ENCODE results near the gene GRPEL1.
"Not testable (repeated sequence)": the region's sequence is repeated elsewhere in the genome, so short reads cannot be mapped to it uniquely, and the experiment has no call there.

The GRPEL1 gene

DNA sequence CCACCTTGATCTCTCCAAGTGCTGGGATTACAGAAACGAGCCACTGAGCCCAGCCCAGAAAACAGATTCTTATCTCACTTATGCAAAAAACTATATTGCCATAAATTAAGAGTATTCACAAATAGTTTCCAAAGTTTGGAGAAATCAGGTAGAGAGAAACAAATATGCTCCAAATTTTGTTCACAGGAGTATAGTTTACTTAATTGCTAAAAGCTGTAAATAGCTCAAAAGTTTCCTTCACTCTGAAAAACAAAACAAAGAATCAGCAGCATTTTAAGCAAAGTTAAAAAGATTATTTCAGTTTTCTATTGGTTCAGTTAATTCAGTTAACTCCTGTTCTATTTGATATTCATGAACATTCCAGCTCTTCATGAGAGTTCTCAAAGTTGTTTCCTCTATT is 18.5 kb upstream of the GRPEL1 start:
- Histone ChIP-seq H3K9ac (ENCODE audit: low read length) (no peak overlapping the region), H3K36me3 (ENCODE audit: control insufficient read depth, insufficient read depth, low read length) (no peaks in the 10 kb centered on the region), H3K27ac (ENCODE audit: low read depth, low read length) (no peak overlapping the region), H3K4me3 (ENCODE audit: low read length) (no peak overlapping the region), H3K27me3 (ENCODE audit: control insufficient read depth, insufficient read depth, low read length) (no peaks in the 10 kb centered on the region), H3K4me1 (ENCODE audit: control insufficient read depth, insufficient read depth, low read length) (no peaks in the 10 kb centered on the region)

DNA sequence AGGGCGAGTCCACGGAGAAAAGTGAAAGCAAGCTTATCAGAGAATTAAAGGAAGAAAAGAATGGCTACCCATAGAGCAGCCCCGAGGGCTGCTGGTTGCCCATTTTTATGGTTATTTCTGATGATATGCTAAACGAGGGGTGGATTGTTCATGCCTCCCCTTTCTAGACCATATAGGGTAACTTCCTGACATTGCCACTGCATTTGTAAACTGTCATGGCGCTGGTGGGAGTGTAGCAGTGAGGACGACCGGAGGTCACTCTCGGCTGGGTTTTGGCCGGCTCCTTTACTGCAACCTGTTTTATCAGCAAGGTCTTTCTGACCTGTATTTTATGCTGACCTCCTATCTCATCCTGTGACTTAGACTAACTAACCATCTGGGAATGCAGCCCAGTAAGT is 16.7 kb upstream of the GRPEL1 start:
- H3K27ac ChIP-seq (ENCODE audit: low read depth, low read length); H3K4me1 ChIP-seq (ENCODE audit: control insufficient read depth, insufficient read depth, low read length); H3K4me3 ChIP-seq (ENCODE audit: low read length); H3K27me3 ChIP-seq (ENCODE audit: control insufficient read depth, insufficient read depth, low read length); H3K9ac ChIP-seq (ENCODE audit: low read length); H3K36me3 ChIP-seq (ENCODE audit: control insufficient read depth, insufficient read depth, low read length): not testable (repeated sequence)

DNA sequence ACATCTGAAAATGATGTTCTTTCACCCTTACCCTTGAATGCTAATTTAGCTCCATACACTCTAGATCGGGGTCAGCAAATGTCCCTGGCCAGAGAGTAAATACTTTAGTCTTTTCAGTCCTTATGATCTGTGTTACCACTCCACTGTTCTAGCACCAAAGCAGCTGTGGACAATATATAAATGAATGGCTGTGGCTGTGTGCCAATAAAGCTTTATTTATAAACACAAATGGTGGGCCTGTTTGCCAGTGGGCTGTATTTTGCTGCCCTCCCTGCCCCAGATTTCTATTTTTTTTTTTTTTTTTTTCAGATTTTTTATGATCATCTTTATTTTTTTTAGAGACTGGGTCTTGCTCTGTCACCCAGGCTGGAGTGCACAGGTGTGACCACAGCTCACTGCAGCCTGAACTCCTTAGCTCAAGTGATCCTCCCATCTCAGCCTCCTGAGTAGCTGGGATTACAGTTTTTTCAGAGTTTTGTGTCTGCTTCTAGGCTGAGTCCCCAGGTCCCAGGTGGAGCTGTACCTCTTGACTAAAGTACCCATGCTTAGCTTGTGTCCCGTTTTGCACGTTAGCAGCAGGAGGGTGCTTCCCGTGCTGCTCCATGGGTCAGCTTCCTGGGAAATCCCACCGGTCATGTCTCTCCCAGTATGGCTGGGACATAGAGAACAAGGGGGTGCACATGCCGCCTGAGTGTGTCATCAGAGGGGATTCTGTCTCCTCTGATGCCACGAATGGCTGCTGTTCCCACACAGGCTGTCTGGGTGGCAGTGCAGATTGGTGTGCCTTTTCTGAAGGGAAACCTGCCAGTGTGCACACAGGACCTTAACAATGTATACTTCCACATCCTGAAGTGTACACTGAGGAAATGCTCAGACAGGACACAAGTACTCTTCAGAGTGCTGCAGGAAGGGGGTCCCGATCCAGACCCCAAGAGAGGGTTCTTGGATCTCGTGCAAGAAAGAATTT is 16.0 kb upstream of the GRPEL1 start:
- no peak overlapping the region for H3K9ac ChIP-seq (ENCODE audit: low read length)

GRCh38 chr4:7079909-7080308 is 12.0 kb upstream of the GRPEL1 start:
- not testable (repeated sequence) for H3K4me1 ChIP-seq (ENCODE audit: control insufficient read depth, insufficient read depth, low read length); H3K9ac ChIP-seq (ENCODE audit: low read length); H3K36me3 ChIP-seq (ENCODE audit: control insufficient read depth, insufficient read depth, low read length); H3K27ac ChIP-seq (ENCODE audit: low read depth, low read length); H3K4me3 ChIP-seq (ENCODE audit: low read length); H3K27me3 ChIP-seq (ENCODE audit: control insufficient read depth, insufficient read depth, low read length)

More for the DNA sequence above, 16.0 kb upstream of the GRPEL1 start:
- Histone ChIP-seq H3K36me3 (ENCODE audit: control insufficient read depth, insufficient read depth, low read length) (no peaks in the 10 kb centered on the region), H3K4me1 (ENCODE audit: control insufficient read depth, insufficient read depth, low read length) (no peaks in the 10 kb centered on the region), H3K27ac (ENCODE audit: low read depth, low read length) (no peak overlapping the region), H3K27me3 (ENCODE audit: control insufficient read depth, insufficient read depth, low read length) (no peaks in the 10 kb centered on the region), H3K4me3 (ENCODE audit: low read length) (no peak overlapping the region)

DNA sequence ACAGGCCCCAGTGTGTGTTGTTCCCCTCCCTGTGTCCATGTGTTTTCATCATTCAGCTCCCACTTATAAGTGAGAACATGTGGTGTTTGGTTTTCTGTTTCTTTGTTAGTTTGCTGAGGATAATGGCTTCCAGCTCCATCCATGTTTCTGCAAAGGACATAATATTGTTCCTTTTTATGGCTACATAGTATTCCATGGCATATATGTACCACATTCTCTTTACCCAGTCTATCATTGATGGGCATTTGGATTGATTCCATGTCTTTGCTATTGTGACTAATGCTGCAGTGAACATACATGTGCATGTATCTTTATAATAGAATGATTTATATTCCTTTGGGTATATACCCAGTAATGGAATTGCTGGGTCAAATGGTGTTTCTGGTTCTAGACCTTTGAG is 11.6 kb upstream of the GRPEL1 start:
- H3K4me1 ChIP-seq (ENCODE audit: control insufficient read depth, insufficient read depth, low read length); H3K27ac ChIP-seq (ENCODE audit: low read depth, low read length); H3K9ac ChIP-seq (ENCODE audit: low read length); H3K27me3 ChIP-seq (ENCODE audit: control insufficient read depth, insufficient read depth, low read length); H3K36me3 ChIP-seq (ENCODE audit: control insufficient read depth, insufficient read depth, low read length); H3K4me3 ChIP-seq (ENCODE audit: low read length): not testable (repeated sequence)

DNA sequence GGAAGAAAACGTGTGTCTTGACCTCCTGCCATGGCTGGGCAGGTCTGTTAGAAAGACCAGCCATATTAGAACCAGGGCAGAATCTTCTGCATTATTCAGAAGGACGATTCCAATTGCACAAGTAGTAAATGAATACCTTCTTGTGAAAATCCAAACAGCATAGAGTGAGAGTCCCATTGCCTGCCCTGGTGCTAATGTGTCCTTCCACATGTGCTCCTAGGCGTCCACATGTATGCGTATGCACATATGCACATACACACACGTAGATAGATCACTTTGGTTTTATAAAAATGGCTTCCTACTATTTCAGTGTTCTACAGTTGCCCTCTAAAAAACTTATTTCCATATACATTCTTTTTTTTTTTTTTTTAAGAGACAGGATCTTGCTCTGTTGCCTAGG is 10.2 kb upstream of the GRPEL1 start:
- Histone ChIP-seq H3K27ac (ENCODE audit: low read depth, low read length) (no peak overlapping the region), H3K4me1 (ENCODE audit: control insufficient read depth, insufficient read depth, low read length) (no peaks in the 10 kb centered on the region), H3K27me3 (ENCODE audit: control insufficient read depth, insufficient read depth, low read length) (no peaks in the 10 kb centered on the region), H3K36me3 (ENCODE audit: control insufficient read depth, insufficient read depth, low read length) (no peaks in the 10 kb centered on the region), H3K9ac (ENCODE audit: low read length) (no peak overlapping the region), H3K4me3 (ENCODE audit: low read length) (no peak overlapping the region)

GRCh38 chr4:7077371-7077770 is 9.5 kb upstream of the GRPEL1 start:
- H3K27me3 ChIP-seq (ENCODE audit: control insufficient read depth, insufficient read depth, low read length), result no peaks in the 10 kb centered on the region
- no peak overlapping the region for H3K9ac ChIP-seq (ENCODE audit: low read length)
- H3K27ac ChIP-seq (ENCODE audit: low read depth, low read length), result no peak overlapping the region
- no peaks in the 10 kb centered on the region for H3K4me1 ChIP-seq (ENCODE audit: control insufficient read depth, insufficient read depth, low read length)
- no peak overlapping the region for H3K4me3 ChIP-seq (ENCODE audit: low read length)
- H3K36me3 ChIP-seq (ENCODE audit: control insufficient read depth, insufficient read depth, low read length), result no peaks in the 10 kb centered on the region

DNA sequence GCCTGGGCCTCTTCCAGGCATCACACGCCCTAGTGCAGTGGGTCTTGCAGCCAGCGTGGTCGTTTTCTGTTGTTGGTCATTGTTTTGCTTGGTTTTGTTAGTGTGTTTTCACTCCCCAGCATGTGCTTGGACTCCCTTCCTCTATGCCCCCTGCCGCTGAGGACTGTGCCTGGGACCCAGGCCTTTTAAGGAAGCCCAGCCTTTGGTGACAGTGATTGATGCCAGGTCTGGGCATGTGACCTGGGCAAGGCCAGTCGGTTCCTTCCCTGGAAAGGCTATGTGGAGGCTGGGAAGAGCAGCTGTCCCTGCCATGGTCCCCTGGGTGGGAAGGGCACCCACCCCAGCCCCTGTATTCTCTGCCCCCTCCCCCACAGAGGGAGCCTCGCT is 8.8 kb upstream of the GRPEL1 start:
- no peaks in the 10 kb centered on the region for H3K4me1 ChIP-seq (ENCODE audit: control insufficient read depth, insufficient read depth, low read length)
- no peaks in the 10 kb centered on the region for H3K36me3 ChIP-seq (ENCODE audit: control insufficient read depth, insufficient read depth, low read length)
- H3K27ac ChIP-seq (ENCODE audit: low read depth, low read length), result no peak overlapping the region
- no peaks in the 10 kb centered on the region for H3K27me3 ChIP-seq (ENCODE audit: control insufficient read depth, insufficient read depth, low read length)
- H3K9ac ChIP-seq (ENCODE audit: low read length), result no peak overlapping the region
- H3K4me3 ChIP-seq (ENCODE audit: low read length), result no peak overlapping the region

- H3K4me1 ChIP-seq (ENCODE audit: control insufficient read depth, insufficient read depth, low read length), result no peaks in the 10 kb centered on the region
- H3K36me3 ChIP-seq (ENCODE audit: control insufficient read depth, insufficient read depth, low read length), result no peaks in the 10 kb centered on the region
- H3K9ac ChIP-seq (ENCODE audit: low read length), result no peak overlapping the region
- H3K27ac ChIP-seq (ENCODE audit: low read depth, low read length), result no peak overlapping the region
- no peak overlapping the region for H3K4me3 ChIP-seq (ENCODE audit: low read length)
- H3K27me3 ChIP-seq (ENCODE audit: control insufficient read depth, insufficient read depth, low read length), result no peaks in the 10 kb centered on the region
Measured at GRCh38 chr4:7075962-7076695, 8.3 kb upstream of the GRPEL1 start.

DNA sequence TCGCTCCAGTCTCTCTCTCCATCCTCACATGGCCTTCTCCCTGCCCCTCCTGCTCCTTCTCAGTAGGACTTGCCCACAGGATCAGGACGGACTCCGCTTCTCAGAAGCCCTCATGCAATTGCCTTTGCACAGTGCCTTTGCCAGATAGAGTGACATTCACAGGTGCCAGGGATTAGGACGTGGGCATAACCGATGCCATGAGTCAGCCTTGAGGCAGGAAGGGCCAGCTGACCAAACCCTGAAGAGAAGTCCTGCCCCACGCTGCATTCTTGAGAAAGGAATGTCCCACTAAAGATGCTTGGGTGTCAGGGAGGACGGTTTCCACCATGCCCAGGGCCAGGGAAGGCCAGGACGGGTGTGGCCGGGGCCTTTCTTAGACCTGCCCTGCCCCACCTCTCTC is 6.6 kb upstream of the GRPEL1 start:
- no peak overlapping the region for H3K4me3 ChIP-seq (ENCODE audit: low read length)
- no peaks in the 10 kb centered on the region for H3K36me3 ChIP-seq (ENCODE audit: control insufficient read depth, insufficient read depth, low read length)
- no peak overlapping the region for H3K27ac ChIP-seq (ENCODE audit: low read depth, low read length)
- no peaks in the 10 kb centered on the region for H3K4me1 ChIP-seq (ENCODE audit: control insufficient read depth, insufficient read depth, low read length)
- no peak overlapping the region for H3K9ac ChIP-seq (ENCODE audit: low read length)
- no peaks in the 10 kb centered on the region for H3K27me3 ChIP-seq (ENCODE audit: control insufficient read depth, insufficient read depth, low read length)

GRCh38 chr4:7073526-7074390 is 5.9 kb upstream of the GRPEL1 start:
- Histone ChIP-seq H3K36me3 (ENCODE audit: control insufficient read depth, insufficient read depth, low read length) (no peaks in the 10 kb centered on the region), H3K27me3 (ENCODE audit: control insufficient read depth, insufficient read depth, low read length) (no peaks in the 10 kb centered on the region), H3K27ac (ENCODE audit: low read depth, low read length) (no peak overlapping the region), H3K4me3 (ENCODE audit: low read length) (no peak overlapping the region), H3K4me1 (ENCODE audit: control insufficient read depth, insufficient read depth, low read length) (no peaks in the 10 kb centered on the region), H3K9ac (ENCODE audit: low read length) (no peak overlapping the region)

- no peaks in the 10 kb centered on the region for H3K4me1 ChIP-seq (ENCODE audit: control insufficient read depth, insufficient read depth, low read length)
- H3K36me3 ChIP-seq (ENCODE audit: control insufficient read depth, insufficient read depth, low read length), result no peaks in the 10 kb centered on the region
- H3K9ac ChIP-seq (ENCODE audit: low read length), result no peak overlapping the region
- no peak overlapping the region for H3K27ac ChIP-seq (ENCODE audit: low read depth, low read length)
- no peaks in the 10 kb centered on the region for H3K27me3 ChIP-seq (ENCODE audit: control insufficient read depth, insufficient read depth, low read length)
- no peak overlapping the region for H3K4me3 ChIP-seq (ENCODE audit: low read length)
Measured at GRCh38 chr4:7073059-7073458, 5.2 kb upstream of the GRPEL1 start.
